C4-2B (cell line): ENCODE results near the gene PARVA.

Experiments
- ZFX ChIP-seq: fragments of 450-650 bp; IDR thresholded peaks from 2 replicates; pipeline ENCODE4 v1.6.1; 2017
- TF ChIP-seq, protein P1 (sequence below): fragments of 450-650 bp; conservative IDR thresholded peaks from 2 replicates; pipeline ENCODE4 v1.5.1; 2017; ENCODE audit warnings: mild to moderate bottlenecking

DNA sequence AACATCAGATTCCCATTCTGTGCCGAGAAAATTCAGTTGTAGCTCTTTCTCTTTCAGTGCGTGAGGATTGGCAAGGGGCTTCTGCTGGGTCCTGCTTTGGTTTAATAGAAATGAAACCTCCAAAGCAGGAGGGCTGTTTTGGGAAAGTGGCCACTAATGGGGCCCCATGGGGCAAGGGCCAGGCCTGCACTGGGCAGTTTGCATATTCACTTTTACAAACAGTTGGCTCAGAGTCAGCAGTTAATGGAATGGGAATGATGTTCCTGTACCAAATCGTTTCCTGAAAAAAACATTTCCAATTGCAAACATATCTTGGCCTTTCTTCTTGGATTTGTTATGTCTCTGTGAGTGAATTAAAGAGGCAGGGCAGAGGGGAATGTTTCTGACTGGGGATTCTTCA, 92.1 kb downstream of the PARVA start:
- TF ChIP-seq, protein P1, sequence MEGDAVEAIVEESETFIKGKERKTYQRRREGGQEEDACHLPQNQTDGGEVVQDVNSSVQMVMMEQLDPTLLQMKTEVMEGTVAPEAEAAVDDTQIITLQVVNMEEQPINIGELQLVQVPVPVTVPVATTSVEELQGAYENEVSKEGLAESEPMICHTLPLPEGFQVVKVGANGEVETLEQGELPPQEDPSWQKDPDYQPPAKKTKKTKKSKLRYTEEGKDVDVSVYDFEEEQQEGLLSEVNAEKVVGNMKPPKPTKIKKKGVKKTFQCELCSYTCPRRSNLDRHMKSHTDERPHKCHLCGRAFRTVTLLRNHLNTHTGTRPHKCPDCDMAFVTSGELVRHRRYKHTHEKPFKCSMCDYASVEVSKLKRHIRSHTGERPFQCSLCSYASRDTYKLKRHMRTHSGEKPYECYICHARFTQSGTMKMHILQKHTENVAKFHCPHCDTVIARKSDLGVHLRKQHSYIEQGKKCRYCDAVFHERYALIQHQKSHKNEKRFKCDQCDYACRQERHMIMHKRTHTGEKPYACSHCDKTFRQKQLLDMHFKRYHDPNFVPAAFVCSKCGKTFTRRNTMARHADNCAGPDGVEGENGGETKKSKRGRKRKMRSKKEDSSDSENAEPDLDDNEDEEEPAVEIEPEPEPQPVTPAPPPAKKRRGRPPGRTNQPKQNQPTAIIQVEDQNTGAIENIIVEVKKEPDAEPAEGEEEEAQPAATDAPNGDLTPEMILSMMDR: no peak
- TF ChIP-seq ZFX: no peak
